Activated T-helper 2 cell treated with anti-CD3 and anti-CD28 coated beads, Interferon-gamma antibody, Interleukin-2, Interleukin-4, amounts not matched to agents 10 μg/mL and 5 μg/mL and 100 μg/mL, durations not matched to agents 14 hours and 24 hours and 36 hours (primary cell): Measurements from ENCODE around the gene ADGRV1. TPM values are rescaled to one million over a fixed set of nuclear protein-coding genes. Genes with fewer than 3 reads are reported as not detected.
"Not testable (repeated sequence)": the region's sequence is repeated elsewhere in the genome, so short reads cannot be mapped to it uniquely, and the experiment has no call there.

ENCODE experiments used
- DNase-seq: peaks from one replicate; pipeline ENCODE4 v3.0.0; 2021; ENCODE audit warnings: low spot score
- H3K27ac Mint-ChIP-seq: one replicate; pipeline ENCODE4 v1.8.0; 2021; ENCODE audit warnings: mixed read lengths
- H3K27me3 Mint-ChIP-seq: one replicate; pipeline ENCODE4 v1.8.0; 2021; ENCODE audit warnings: low read depth, mixed read lengths
- H3K36me3 Mint-ChIP-seq: one replicate; pipeline ENCODE4 v1.8.0; 2021; ENCODE audit warnings: low read depth, mixed read lengths
- H3K4me1 Mint-ChIP-seq: one replicate; pipeline ENCODE4 v1.8.0; 2021; ENCODE audit warnings: low read depth, mixed read lengths
- H3K4me3 Mint-ChIP-seq: one replicate; pipeline ENCODE4 v1.8.0; 2021; ENCODE audit warnings: low read depth, mild to moderate bottlenecking, moderate library complexity, mixed read lengths
- H3K9me3 Mint-ChIP-seq: one replicate; pipeline ENCODE4 v1.8.0; 2021; ENCODE audit warnings: mixed read lengths
- intact Hi-C: fragments of 100-400 bp; cut with micrococcal nuclease; formaldehyde crosslinking; loops from one replicate; pipeline ENCODE4 v1.15.1; 2023
- total RNA-seq: library from RNA; stranded (reverse); gene quantifications from 2 replicates; pipeline ENCODE4 v1.2.3, GENCODE V29; 2022

ADGRV1 gene
- total RNA-seq, 1 donor from 2014 or later = 12.4 TPM

GRCh38 chr5:90557391-90557790 lies 1.2 kb upstream of the ADGRV1 start:
- H3K36me3 Mint-ChIP-seq = no peaks in the 10 kb centered on the region
- intact Hi-C loops = no loop called here
- H3K4me1 Mint-ChIP-seq = peaks cover 1% of the 10 kb centered on the region
- no peaks in the 10 kb centered on the region for H3K9me3 Mint-ChIP-seq
- no peak overlapping the region for H3K27ac Mint-ChIP-seq
- H3K27me3 Mint-ChIP-seq = peaks cover 68% of the 10 kb centered on the region
- H3K4me3 Mint-ChIP-seq = no peak overlapping the region
- no peak for DNase-seq

GRCh38 chr5:90557871-90558270 lies 726 bp upstream of the ADGRV1 start:
- peaks cover 1% of the 10 kb centered on the region for H3K4me1 Mint-ChIP-seq
- no peaks in the 10 kb centered on the region for H3K9me3 Mint-ChIP-seq
- DNase-seq = no peak
- peak overlapping the region; percentile 51 for H3K4me3 Mint-ChIP-seq
- intact Hi-C loops = no loop called here
- no peaks in the 10 kb centered on the region for H3K36me3 Mint-ChIP-seq
- no peak overlapping the region for H3K27ac Mint-ChIP-seq
- H3K27me3 Mint-ChIP-seq = peaks cover 67% of the 10 kb centered on the region

GRCh38 chr5:90560771-90561170 lies 2.2 kb downstream of the ADGRV1 start:
- Mint-ChIP-seq H3K27ac (no peak overlapping the region), H3K4me3 (no peak overlapping the region), H3K27me3 (peaks cover 58% of the 10 kb centered on the region), H3K36me3 (no peaks in the 10 kb centered on the region), H3K4me1 (peaks cover 1% of the 10 kb centered on the region), H3K9me3 (no peaks in the 10 kb centered on the region)
- DNase-seq = no peak
- intact Hi-C loops = loop anchor here (1.0 kb wide), 1 partner anchor 25 kb away; no protein-coding TSS in a partner anchor

- peaks cover 1% of the 10 kb centered on the region for H3K4me1 Mint-ChIP-seq
Measured at GRCh38 chr5:90561766-90562165, 3.2 kb downstream of the ADGRV1 start.

GRCh38 chr5:90562341-90562740 lies 3.7 kb downstream of the ADGRV1 start:
- Mint-ChIP-seq H3K4me1 (peaks cover 1% of the 10 kb centered on the region), H3K27ac (no peak overlapping the region), H3K36me3 (no peaks in the 10 kb centered on the region), H3K27me3 (peaks cover 43% of the 10 kb centered on the region), H3K9me3 (no peaks in the 10 kb centered on the region), H3K4me3 (no peak overlapping the region)
- DNase-seq = no peak
- intact Hi-C loops = no loop called here

More at GRCh38 chr5:90561766-90562165, 3.2 kb downstream of the ADGRV1 start:
- Mint-ChIP-seq H3K9me3 (no peaks in the 10 kb centered on the region), H3K36me3 (no peaks in the 10 kb centered on the region), H3K4me3 (no peak overlapping the region), H3K27ac (no peak overlapping the region), H3K27me3 (peaks cover 49% of the 10 kb centered on the region)
- intact Hi-C loops = no loop called here
- no peak for DNase-seq

GRCh38 chr5:90563108-90563507 lies 4.5 kb downstream of the ADGRV1 start:
- peaks cover 36% of the 10 kb centered on the region for H3K27me3 Mint-ChIP-seq
- no peak overlapping the region for H3K27ac Mint-ChIP-seq
- intact Hi-C loops = no loop called here
- no peak overlapping the region for H3K4me3 Mint-ChIP-seq
- H3K9me3 Mint-ChIP-seq = no peaks in the 10 kb centered on the region
- H3K36me3 Mint-ChIP-seq = no peaks in the 10 kb centered on the region
- DNase-seq = no peak
- peaks cover 1% of the 10 kb centered on the region for H3K4me1 Mint-ChIP-seq

GRCh38 chr5:90565491-90565890 lies 6.9 kb downstream of the ADGRV1 start:
- H3K27me3 Mint-ChIP-seq = peaks cover 19% of the 10 kb centered on the region
- no peak for DNase-seq
- H3K9me3 Mint-ChIP-seq = no peaks in the 10 kb centered on the region
- H3K36me3 Mint-ChIP-seq = no peaks in the 10 kb centered on the region
- intact Hi-C loops = no loop called here
- no peaks in the 10 kb centered on the region for H3K4me1 Mint-ChIP-seq
- H3K27ac Mint-ChIP-seq = no peak overlapping the region
- no peak overlapping the region for H3K4me3 Mint-ChIP-seq

- Mint-ChIP-seq H3K9me3 (no peaks in the 10 kb centered on the region), H3K36me3 (no peaks in the 10 kb centered on the region), H3K27me3 (peaks cover 4% of the 10 kb centered on the region), H3K4me3 (no peak overlapping the region), H3K4me1 (no peaks in the 10 kb centered on the region), H3K27ac (no peak overlapping the region)
- DNase-seq = no peak
- intact Hi-C loops = no loop called here
Measured at GRCh38 chr5:90569084-90569483, 10.5 kb downstream of the ADGRV1 start.

GRCh38 chr5:90570034-90570433 lies 11.4 kb downstream of the ADGRV1 start:
- DNase-seq = no peak
- Mint-ChIP-seq H3K27me3 (peaks cover 4% of the 10 kb centered on the region), H3K36me3 (no peaks in the 10 kb centered on the region), H3K9me3 (no peaks in the 10 kb centered on the region), H3K27ac (no peak overlapping the region), H3K4me3 (no peak overlapping the region), H3K4me1 (no peaks in the 10 kb centered on the region)
- intact Hi-C loops = no loop called here

GRCh38 chr5:90571147-90571773 lies 12.7 kb downstream of the ADGRV1 start:
- Mint-ChIP-seq H3K4me3 (no peak overlapping the region), H3K36me3 (no peaks in the 10 kb centered on the region), H3K9me3 (no peaks in the 10 kb centered on the region), H3K27me3 (peaks cover 2% of the 10 kb centered on the region), H3K27ac (no peak overlapping the region), H3K4me1 (no peaks in the 10 kb centered on the region)
- DNase-seq = no peak
- intact Hi-C loops = no loop called here

- intact Hi-C loops = no loop called here
Measured at GRCh38 chr5:90575712-90576111, 17.1 kb downstream of the ADGRV1 start.

GRCh38 chr5:90576566-90576965 lies 18.0 kb downstream of the ADGRV1 start:
- intact Hi-C loops, H3K27ac Mint-ChIP-seq, H3K36me3 Mint-ChIP-seq, DNase-seq, H3K9me3 Mint-ChIP-seq, H3K27me3 Mint-ChIP-seq, H3K4me3 Mint-ChIP-seq, H3K4me1 Mint-ChIP-seq: not testable (repeated sequence)

More at GRCh38 chr5:90575712-90576111, 17.1 kb downstream of the ADGRV1 start:
- Mint-ChIP-seq H3K4me3 (no peak overlapping the region), H3K27me3 (peaks cover 2% of the 10 kb centered on the region), H3K4me1 (no peaks in the 10 kb centered on the region), H3K9me3 (no peaks in the 10 kb centered on the region), H3K36me3 (no peaks in the 10 kb centered on the region), H3K27ac (no peak overlapping the region)
- DNase-seq = no peak

- H3K27me3 Mint-ChIP-seq, H3K36me3 Mint-ChIP-seq, H3K27ac Mint-ChIP-seq, H3K9me3 Mint-ChIP-seq, H3K4me3 Mint-ChIP-seq, H3K4me1 Mint-ChIP-seq, intact Hi-C loops, DNase-seq: not testable (repeated sequence)
Measured at GRCh38 chr5:90579905-90580304, 21.3 kb downstream of the ADGRV1 start.

- H3K36me3 Mint-ChIP-seq = no peaks in the 10 kb centered on the region
- DNase-seq = no peak
- no peaks in the 10 kb centered on the region for H3K9me3 Mint-ChIP-seq
- no peak overlapping the region for H3K27ac Mint-ChIP-seq
- intact Hi-C loops = no loop called here
- H3K4me1 Mint-ChIP-seq = peaks cover 3% of the 10 kb centered on the region
- H3K4me3 Mint-ChIP-seq = no peak overlapping the region
- peaks cover 2% of the 10 kb centered on the region for H3K27me3 Mint-ChIP-seq
Measured at GRCh38 chr5:90581956-90582355, 23.4 kb downstream of the ADGRV1 start.
